NOMO-1 treated with dmso at 0.1 percent for 144 hours (cell line): Measurements from ENCODE around the gene PROB1.
A peak's percentile ranks its signal among the peaks of the same experiment; 100 is the strongest.
"Not testable (repeated sequence)": the region's sequence is repeated elsewhere in the genome, so short reads cannot be mapped to it uniquely, and the experiment has no call there.

Source experiments
- DNase-seq: peaks from one replicate; lab custom pipeline; 2025; ENCODE audit not compliant: unreplicated experiment; lab: John Stamatoyannopoulos, UW

PROB1 gene

DNA sequence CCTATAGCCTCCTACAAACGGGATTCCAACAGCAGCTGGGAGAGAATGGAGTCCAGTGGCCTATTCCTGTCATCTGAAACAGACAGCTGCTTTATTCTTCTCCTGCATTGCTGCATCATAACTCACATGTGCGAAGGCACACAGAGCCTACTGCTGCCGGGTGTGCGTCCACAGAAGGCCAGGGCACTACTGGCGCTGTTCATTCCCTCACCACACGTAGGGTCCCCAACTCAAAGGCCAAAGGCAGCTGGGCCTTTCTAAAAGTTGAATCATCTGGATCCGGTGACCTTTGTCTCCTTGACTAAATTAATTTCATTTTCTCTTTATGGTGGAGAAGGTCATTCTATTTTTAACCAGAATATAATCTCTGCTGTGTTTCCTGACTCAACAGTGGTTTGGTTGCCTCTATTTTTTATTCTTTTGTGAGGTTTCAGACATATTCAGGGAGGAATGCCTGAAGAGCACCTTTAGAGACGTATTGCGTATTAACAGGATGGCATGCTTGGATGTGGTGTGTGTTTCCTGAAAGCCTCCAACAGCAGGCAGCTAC lies 19.8 kb upstream of the PROB1 start:
- no peak for DNase-seq

DNA sequence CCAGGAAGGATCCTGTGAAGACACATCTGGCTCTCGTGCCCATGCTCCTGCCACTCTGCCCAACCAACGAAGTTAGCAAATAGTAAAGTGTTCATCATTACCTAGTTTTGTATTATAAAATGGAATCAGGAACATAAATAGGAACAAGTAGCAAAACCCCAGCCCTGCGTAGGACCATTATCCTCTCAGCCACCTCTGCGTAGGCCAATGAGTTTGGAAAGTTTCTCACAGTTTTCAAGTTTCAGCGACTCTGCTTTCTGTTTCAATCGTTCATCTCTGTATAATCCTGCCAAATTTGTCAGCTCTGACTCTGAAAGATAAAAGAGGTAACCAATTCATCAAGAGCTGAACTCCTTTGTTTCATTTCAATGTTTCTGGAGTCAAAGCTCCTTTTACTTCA lies 19.1 kb upstream of the PROB1 start:
- DNase-seq: no peak

- DNase-seq: no peak
Observed at GRCh38 chr5:139413153-139413552, 18.2 kb upstream of the PROB1 start.

- no peak for DNase-seq
Observed at GRCh38 chr5:139410993-139411828, 16.3 kb upstream of the PROB1 start.

DNA sequence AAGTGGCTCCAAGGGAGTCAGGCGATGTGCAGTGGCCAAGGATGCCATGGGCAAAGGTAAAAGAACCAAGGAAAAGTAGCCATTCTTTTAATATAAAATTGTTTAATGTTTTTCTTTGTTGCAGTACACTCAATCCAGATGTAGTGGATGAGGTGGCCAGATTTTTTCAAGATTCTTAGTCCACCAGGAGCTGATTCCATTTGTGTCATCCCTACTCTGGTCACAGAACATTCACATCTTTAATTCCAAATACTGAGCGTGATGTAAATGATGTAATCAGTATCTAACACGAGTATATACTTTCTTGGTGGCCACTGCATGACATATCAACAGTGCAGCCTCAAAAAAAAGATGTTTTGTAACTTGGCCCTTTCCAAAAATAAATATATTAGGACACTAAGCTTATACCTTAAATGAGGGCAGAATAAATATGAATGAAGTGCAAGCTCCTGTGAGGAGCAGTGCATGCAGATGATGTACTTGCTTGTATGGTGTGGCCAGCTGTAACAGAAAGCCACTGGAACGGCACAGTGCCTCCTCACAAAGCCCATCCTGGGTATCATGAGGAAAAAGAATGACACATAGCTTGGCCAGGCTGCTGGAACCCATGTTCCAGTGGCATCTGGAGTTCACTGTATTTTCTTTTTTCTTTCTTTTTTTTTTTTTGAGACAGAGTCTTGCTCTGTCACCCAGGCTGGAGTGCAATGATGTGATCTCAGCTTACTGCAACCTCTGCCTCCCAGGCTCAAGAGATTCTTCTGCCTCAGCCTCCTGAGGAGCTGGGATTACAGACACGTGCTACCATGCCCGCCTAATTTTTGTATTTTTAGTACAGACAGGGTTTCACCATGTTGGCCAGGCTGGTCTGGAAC lies 15.5 kb upstream of the PROB1 start:
- DNase-seq: no peak

DNA sequence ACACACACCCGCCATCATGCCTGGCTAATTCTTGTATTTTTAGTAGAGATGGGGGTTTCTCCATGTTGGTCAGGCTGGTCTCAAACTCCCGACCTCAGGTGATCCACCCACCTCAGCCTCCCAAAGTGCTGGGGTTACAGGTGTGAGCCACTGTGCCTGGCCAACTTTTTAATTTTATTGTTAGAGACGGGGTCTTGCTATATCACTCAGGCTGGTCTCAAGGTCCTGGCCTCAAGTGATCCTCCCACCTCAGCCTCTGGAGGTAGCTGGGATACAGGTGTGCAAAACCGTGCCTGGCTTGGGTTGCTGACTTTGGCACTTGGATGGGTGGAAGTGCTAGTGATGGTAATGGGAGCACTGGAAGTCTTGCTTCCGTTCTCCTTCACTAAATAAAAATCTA lies 14.2 kb upstream of the PROB1 start:
- not testable (repeated sequence) for DNase-seq

DNA sequence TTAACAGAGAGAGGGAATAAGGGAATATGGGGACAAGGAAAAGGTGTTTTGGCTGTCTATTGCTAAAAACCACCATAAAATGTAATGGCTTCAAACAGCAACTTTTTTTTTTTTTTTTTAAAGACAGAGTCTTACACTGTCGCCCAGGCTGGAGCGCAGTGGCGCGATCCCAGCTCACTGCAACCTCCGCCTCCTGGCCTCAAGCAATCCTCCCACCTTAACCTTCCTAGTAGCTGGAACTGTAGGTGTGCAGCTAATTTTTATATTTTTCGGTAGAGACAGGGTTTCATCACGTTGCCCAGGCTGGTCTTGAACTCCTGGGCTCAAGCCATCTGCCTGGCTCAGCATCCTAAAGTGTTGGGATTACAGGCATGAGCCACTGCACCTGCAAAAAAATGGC lies 13.3 kb upstream of the PROB1 start:
- no peak for DNase-seq

- DNase-seq: peak; percentile 24
Observed at GRCh38 chr5:139407517-139407916, 12.6 kb upstream of the PROB1 start.

DNA sequence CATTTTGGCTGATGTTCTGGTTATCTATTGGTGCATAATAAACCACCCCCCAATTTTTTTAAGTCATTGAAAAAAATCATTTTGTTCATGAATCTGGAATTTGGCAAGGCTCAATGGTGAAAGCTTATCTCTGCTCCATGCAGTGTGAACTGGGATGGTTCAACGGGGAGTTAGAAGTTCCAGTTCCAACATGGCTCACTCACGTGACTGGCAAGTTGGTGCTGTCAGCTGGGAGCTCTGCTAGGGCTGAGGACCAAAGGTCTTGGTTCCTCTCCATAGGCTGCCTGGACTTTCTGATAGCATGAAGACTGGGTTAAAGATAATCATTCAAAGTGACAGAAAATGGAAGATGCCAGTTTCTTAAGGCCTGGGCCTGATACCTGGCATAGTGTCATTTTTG lies 12.1 kb upstream of the PROB1 start:
- DNase-seq: no peak

GRCh38 chr5:139404484-139404840 lies 9.6 kb upstream of the PROB1 start:
- DNase-seq: no peak

DNA sequence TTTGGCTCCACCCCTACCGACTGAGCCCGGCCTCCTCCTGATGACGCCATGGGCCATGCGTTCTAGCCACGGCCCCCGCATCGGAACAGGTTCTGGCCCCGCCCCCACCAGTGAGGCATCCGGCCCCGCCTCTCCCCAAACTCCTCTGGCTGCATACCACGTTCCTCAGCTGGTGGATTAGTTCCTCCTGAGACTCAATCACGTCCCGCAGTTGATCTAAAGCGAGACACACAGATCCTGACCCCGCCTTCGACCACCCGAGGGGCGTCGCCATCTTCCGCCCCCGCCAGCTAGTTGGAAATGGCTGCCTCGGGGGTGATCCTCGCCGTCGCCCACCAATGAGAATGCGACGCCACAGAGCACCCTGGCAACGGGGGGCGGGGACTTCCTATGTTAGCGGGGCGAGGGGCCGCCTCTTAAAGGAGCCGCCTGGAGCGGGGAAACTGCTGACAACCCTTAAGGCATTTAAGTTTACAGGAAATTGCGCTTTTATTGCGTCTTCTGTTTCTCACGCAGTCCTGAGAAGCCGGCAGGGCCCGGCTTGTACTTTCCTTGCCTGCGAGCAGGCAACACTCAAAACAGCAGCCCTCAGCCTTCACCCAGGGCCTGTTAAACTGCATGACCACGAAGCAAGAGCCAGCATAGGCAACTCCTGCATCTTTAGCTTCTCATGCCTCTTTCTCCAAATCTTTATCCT lies 9.0 kb upstream of the PROB1 start, which contains the start of gene SPATA24:
Gene SPATA24, minus strand, starts transcription at position 303 of the 697 bp plus-strand sequence. Its CDS starts 29 bp downstream, at position 274.
- peak; percentile 97 for DNase-seq

GRCh38 chr5:139403418-139403786 lies 8.5 kb upstream of the PROB1 start:
- DNase-seq: no peak

GRCh38 chr5:139402561-139403158 lies 7.8 kb upstream of the PROB1 start:
- no peak for DNase-seq

- no peak for DNase-seq
Observed at GRCh38 chr5:139401546-139401945, 6.6 kb upstream of the PROB1 start.

DNA sequence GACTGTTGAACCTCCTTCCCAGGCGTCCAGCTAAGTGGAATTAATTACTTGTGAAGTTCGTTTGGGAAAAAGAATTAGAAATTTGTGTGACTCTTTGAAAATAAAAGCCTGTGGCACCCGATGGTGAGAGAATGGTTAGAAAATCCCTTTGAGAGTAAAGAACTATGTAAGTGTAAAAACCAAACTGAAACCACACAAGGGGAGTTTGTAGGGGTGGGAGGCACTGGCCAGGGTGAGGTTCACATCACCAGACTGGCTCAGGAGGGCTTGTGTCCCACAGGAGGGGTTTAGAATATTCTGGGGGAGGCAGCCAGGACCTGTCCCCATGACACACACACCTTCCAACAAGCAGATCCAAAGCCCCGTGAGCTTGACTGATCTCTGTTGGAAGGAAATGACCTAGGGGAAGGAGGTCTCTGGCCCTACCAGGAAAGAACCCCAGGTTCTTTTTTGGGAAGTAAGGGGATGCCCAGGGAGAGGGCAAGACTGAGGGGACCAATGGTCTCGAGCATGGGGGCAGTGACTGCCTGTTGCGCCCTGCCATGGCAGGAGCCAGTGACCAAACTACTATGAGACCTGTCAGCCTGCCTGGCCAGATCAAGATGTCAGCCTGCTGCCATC lies 4.7 kb upstream of the PROB1 start:
- DNase-seq: no peak

GRCh38 chr5:139397921-139398320 lies 3.0 kb upstream of the PROB1 start:
- no peak for DNase-seq

GRCh38 chr5:139396691-139397090 lies 1.8 kb upstream of the PROB1 start:
- DNase-seq: no peak

DNA sequence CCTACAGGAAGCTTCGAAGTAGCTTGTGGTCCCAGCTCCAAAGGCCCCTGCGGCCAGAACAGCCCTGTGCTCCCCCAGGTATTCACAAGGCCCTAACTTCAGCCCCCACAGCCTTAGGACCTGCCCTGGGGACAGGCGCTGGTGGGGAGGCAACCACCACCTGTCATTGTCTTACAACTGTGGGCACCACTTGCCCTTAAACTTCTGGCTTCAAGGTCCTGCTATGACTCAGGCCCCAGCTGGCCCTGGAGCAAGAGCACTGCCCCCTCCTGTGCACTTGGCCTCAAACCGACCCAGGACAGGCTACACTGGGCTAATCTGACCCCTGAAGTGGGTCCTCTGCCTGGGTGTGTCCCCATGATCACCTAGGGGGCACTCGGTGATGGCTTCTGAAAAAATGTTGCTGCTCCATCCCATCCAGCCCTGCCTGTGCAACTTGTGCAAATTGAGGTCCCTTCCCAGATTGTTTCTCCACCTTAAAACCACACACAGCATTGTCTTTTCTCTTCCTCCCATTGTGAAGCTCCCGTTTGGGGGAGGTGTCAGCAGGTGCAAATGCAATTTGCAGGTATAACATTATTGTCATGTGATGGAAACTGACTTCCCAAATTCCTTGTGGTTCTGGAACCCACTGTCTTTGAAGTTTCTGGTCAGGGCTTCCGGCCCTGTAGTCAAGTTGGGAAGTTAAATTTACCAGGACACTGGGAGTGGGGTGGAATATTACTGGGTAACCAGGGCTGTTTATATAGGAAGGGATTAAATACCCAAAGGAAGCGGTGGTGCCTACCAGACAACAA lies 1.1 kb upstream of the PROB1 start:
- DNase-seq: no peak

- DNase-seq: no peak
Observed at GRCh38 chr5:139394123-139394653, 716 bp downstream of the PROB1 start.
